Heart left ventricle (tissue), 16 donors: ENCODE data around the gene MARK4. TPM values are rescaled to one million over a fixed set of nuclear protein-coding genes. Genes with fewer than 3 reads are reported as not detected.

ENCODE experiments used
- ATAC-seq, 4 donors: fragments of 200-7000 bp; cut with Tn5 transposase; one replicate each; pipeline ENCODE4 v1.9.1; 2020 to 2022; ENCODE audit warnings: moderate library complexity in 4 of 4, mild to moderate bottlenecking in 3 of 4, moderate number of reproducible peaks in 1 of 4
- DNase-seq, 5 donors: peaks; one replicate each; pipeline ENCODE4 v3.0.0-alpha.2; 2020
- H3K27ac ChIP-seq, 12 donors: fragments of 200-600 bp; sonication (generic) in 4 of 12; one replicate each; pipeline versions ENCODE4 v1.5.0 to v1.8.0; 2016 to 2022; ENCODE audit warnings: mild to moderate bottlenecking in 2 of 12
- H3K27me3 ChIP-seq, 9 donors: fragments of 200-600 bp; sonication (generic) in 2 of 9; one replicate each; pipeline versions ENCODE4 v1.5.1 to v1.8.0; 2016 to 2022; ENCODE audit warnings: mild to moderate bottlenecking in 3 of 9
- H3K36me3 ChIP-seq, 9 donors: fragments of 200-600 bp; sonication (generic) in 2 of 9; one replicate each; pipeline versions ENCODE4 v1.5.0 to v1.8.0; 2018 to 2022; ENCODE audit warnings: mild to moderate bottlenecking in 2 of 9
- H3K4me1 ChIP-seq, 12 donors: fragments of 200-600 bp; sonication (generic) in 4 of 12; one replicate each; pipeline versions ENCODE4 v1.5.0 to v1.8.0; 2016 to 2022; ENCODE audit warnings: mild to moderate bottlenecking in 3 of 12
- H3K4me3 ChIP-seq, 12 donors: fragments of 200-600 bp; sonication (generic) in 4 of 12; one replicate each; pipeline versions ENCODE4 v1.5.0 to v1.8.0; 2017 to 2022; ENCODE audit warnings: mild to moderate bottlenecking in 9 of 12, moderate library complexity in 4 of 12
- H3K9me3 ChIP-seq, 12 donors: fragments of 200-600 bp; sonication (generic) in 4 of 12; one replicate each; pipeline versions ENCODE4 v1.5.0 to v1.8.0; 2016 to 2022; ENCODE audit warnings: mild to moderate bottlenecking in 1 of 12
- CTCF ChIP-seq, 12 donors: fragments of 200-600 bp; sonication (generic) in 4 of 12; IDR thresholded peaks; one replicate each; pipeline versions ENCODE4 v1.5.0 to v1.8.0; 2018 to 2022; ENCODE audit warnings: antibody characterized with exemption in 12 of 12, mild to moderate bottlenecking in 5 of 12
- POLR2A ChIP-seq, 2 donors: fragments of 450-650 bp; IDR thresholded peaks; one replicate each; pipeline ENCODE4 v1.6.1; 2017; ENCODE audit warnings: antibody characterized with exemption in 2 of 2, mild to moderate bottlenecking in 2 of 2, moderate library complexity in 2 of 2
- WGBS, 4 donors: extraction: QIAGEN DNeasy Blood & Tissue Kit in 2 of 4; methylation state at CpG; one replicate each; pipeline versions ENCODE4 v1.1.5 to v1.1.7; 2013 to 2018; 5-methylcytosine and 5-hydroxymethylcytosine counted together
- intact Hi-C, 10 donors: fragments of 100-400 bp; cut with DNase I; formaldehyde crosslinking; loops; one replicate each; pipeline versions ENCODE4 v1.11.1 to v1.14.2; 2022
- polyA plus RNA-seq, 2 donors: library from polyadenylated mRNA; stranded (reverse); fragments of 200-250 nt; gene quantifications; one replicate each; pipeline ENCODE4 v1.2.3, GENCODE V29; 2013
- total RNA-seq, 9 donors: library from RNA; depleted of rRNA in 2 of 9; stranded (reverse); fragments of >200 nt in 2 of 9; fragmentation: NEBNext Ultra II Directional in 3 of 9; extraction: Animal tissue kit (Norgen Biotek cat#: 25700) in 3 of 9; gene quantifications; one replicate each; pipeline versions ENCODE4 v1.1.0 to v1.2.4, GENCODE V29; 2016 to 2023
- donor health status: ischemic (EF 13 %, LVEDD 7.1; RV severe dilation, severe dysfunction).
- donor health status: healthy with polysubstance abuse.
- donor health status: DM: no; HTN: yes; CAD: no.
- donor health status: DM: no; HTN: no; CAD: no.
- donor health status: ischemic (EF 25% LVEDD 6.9; RV normal size, moderate dysfunction).
- donor health status: ischemic (EF 25% LVEDD 5.7; RV mildly dilated, moderate dysfunction).
- donor health status: healthy.
- donor health status: DM: yes; HTN: yes; CAD: no.
- donor health status: ischemic (EF 35%, LVEDD 5.7; RV mildly dilated, moderate dysfunction).
- donor health status: nonischemic (EF 11% LVEDD 7.7; RV severe dilation, severe dysfunction).
- donor health status: DM: yes; HTN: yes; CAD: no.
- donor health status: PGD.
- donor health status: ischemic (EF 29% LVEDD 5.4; RV normal size, mild dysfunction).
- donor health status: nonischemic (EF 23%, LVEDD 6.1; RV moderate dilation, normal function).

MARK4 gene
- total and polyA plus RNA-seq, 11 donors = 18.0 to 46.9 (median 28.6) TPM

DNA sequence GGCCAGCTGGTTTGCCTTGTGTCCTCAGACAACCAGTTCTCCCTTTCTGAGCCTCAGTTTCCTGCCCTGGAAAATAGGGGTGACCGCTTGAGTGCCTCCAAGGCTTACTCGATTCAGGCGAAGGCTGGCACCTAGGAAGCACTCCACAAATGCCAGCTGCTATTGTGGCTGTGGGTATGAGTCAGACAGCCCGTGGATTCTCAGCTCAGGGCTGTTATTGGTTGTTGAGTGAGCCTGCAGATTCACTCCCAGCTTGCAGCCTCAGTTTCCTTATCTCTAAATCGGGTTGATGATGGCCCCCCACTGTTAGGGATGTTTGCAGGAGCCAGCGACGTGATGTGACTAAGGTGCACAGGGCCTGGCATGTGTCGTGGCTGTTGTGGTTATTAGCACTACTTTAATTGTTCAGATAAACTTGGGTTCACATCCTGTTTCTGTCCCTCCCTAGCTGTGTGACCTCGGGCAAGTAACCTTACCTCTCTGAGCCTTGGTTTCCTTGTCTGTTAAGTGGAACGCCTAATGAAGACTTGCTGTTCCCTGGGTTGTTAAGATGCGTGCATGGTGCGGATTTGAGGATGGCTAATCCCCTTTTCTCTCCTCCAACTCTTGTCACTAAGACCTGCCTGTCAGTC lies 2.4 kb downstream of the MARK4 start:
- 73 to 84% (median 76%) methylated on average over 12 of the region's 12 CpGs for WGBS, 4 donors
- no peak for TF ChIP-seq POLR2A (IDR thresholded peaks at IDR 0.05)
- no peak for TF ChIP-seq CTCF (IDR thresholded peaks at IDR 0.05)
- intact Hi-C loops = loop anchor here in 7 of 10 donors (5.0 kb wide), 4 partner anchors 69 to 161 kb away; partner anchors contain the start of genes CKM (in 1 of the 7) and PPP1R37 (in 1 of the 7)
- ATAC-seq = no peak
- H3K4me3 ChIP-seq = no peak overlapping the region
- peaks cover 0 to 43% (median 26%) of the 10 kb centered on the region in 12 donors for H3K4me1 ChIP-seq
- H3K9me3 ChIP-seq = no peaks in the 10 kb centered on the region
- H3K36me3 ChIP-seq = peaks cover 0 to 4% (median 0%) of the 10 kb centered on the region in 9 donors
- no peaks in the 10 kb centered on the region for H3K27me3 ChIP-seq
- no peak overlapping the region for H3K27ac ChIP-seq
- DNase-seq = no peak

- 0 to 70% (median 63%) methylated on average over 1 to 11 of the region's 11 CpGs for WGBS, 4 donors
- Histone ChIP-seq H3K4me1 (peaks cover 0 to 39% (median 24%) of the 10 kb centered on the region in 12 donors), H3K36me3 (peaks cover 0 to 5% (median 0%) of the 10 kb centered on the region in 9 donors), H3K27me3 (no peaks in the 10 kb centered on the region), H3K9me3 (no peaks in the 10 kb centered on the region), H3K4me3 (no peak overlapping the region), H3K27ac (no peak overlapping the region)
- intact Hi-C loops = loop anchor here in 7 of 10 donors (5.0 kb wide), 4 partner anchors 68 to 162 kb away; partner anchors contain the start of genes CKM (in 1 of the 7) and PPP1R37 (in 1 of the 7)
- no peak for ATAC-seq
- TF ChIP-seq CTCF (IDR thresholded peaks at IDR 0.05) (peak in 3 of 12 donors; percentile 10 to 24 (median 20)), POLR2A (IDR thresholded peaks at IDR 0.05) (no peak)
- no peak for DNase-seq
Measured at GRCh38 chr19:45254044-45254531, 3.0 kb downstream of the MARK4 start.

GRCh38 chr19:45255611-45256157 lies 4.6 kb downstream of the MARK4 start:
- no peak overlapping the region for H3K4me3 ChIP-seq
- ATAC-seq (no peak), DNase-seq (no peak)
- TF ChIP-seq POLR2A (IDR thresholded peaks at IDR 0.05) (no peak), CTCF (IDR thresholded peaks at IDR 0.05) (no peak)
- peaks cover 0 to 10% (median 3%) of the 10 kb centered on the region in 9 donors for H3K36me3 ChIP-seq
- H3K9me3 ChIP-seq = no peaks in the 10 kb centered on the region
- intact Hi-C loops = no loop called here
- H3K27ac ChIP-seq = no peak overlapping the region
- H3K4me1 ChIP-seq = peaks cover 0 to 32% (median 20%) of the 10 kb centered on the region in 12 donors
- WGBS, 4 donors = 85 to 88% (median 86%) methylated on average over 9 of the region's 9 CpGs
- H3K27me3 ChIP-seq = no peaks in the 10 kb centered on the region

DNA sequence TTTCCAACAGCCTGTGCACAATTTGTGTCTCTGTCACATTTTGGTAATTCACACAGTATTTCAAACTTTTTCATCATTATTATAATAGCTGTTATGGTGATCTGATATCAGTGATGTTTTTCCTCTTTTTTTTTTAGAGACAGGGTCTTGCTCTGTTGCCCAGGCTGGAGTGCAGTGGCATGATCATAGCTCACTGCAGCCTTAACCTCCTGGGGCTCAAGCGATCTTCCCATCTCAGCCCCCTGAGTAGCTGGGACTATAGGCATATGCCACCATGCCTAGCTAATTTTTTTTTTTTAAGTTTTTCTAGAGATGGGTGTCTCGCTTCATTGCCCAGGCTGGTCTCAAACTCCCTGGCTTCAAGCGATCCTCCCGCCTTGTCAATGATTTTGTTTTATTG lies 5.8 kb downstream of the MARK4 start:
- DNase-seq (no peak), ATAC-seq (no peak)
- Histone ChIP-seq H3K36me3 (peaks cover 0 to 13% (median 3%) of the 10 kb centered on the region in 9 donors), H3K4me1 (peaks cover 0 to 28% (median 19%) of the 10 kb centered on the region in 12 donors), H3K27me3 (no peaks in the 10 kb centered on the region), H3K4me3 (no peak overlapping the region), H3K27ac (no peak overlapping the region), H3K9me3 (no peaks in the 10 kb centered on the region)
- WGBS, 4 donors = 92 to 98% (median 95%) methylated on average over 4 of the region's 4 CpGs
- intact Hi-C loops = no loop called here
- no peak for TF ChIP-seq POLR2A (IDR thresholded peaks at IDR 0.05)
